Memory B cell (primary cell): ENCODE data around the gene ARFGAP3.

Experiments
- ATAC-seq: fragments of 150-1000 bp; cut with Tn5 transposase; 2 replicates; pipeline ENCODE4 v1.10.0; 2021; ENCODE audit warnings: low read depth, mild to moderate bottlenecking, moderate library complexity
- DNase-seq, 2 donors: peaks; one replicate each; pipeline ENCODE4 v3.0.0; 2022; ENCODE audit warnings: low spot score in 2 of 2
- H3K27ac Mint-ChIP-seq: one replicate; pipeline ENCODE4 v1.8.0; 2022; ENCODE audit warnings: mild to moderate bottlenecking, moderate library complexity, mixed read lengths
- H3K27me3 Mint-ChIP-seq: one replicate; pipeline ENCODE4 v1.8.0; 2022; ENCODE audit warnings: mixed read lengths
- H3K36me3 Mint-ChIP-seq: one replicate; pipeline ENCODE4 v1.8.0; 2022; ENCODE audit warnings: mild to moderate bottlenecking, mixed read lengths
- H3K4me1 Mint-ChIP-seq: one replicate; pipeline ENCODE4 v1.8.0; 2022; ENCODE audit warnings: mixed read lengths
- H3K4me3 Mint-ChIP-seq: one replicate; pipeline ENCODE4 v1.8.0; 2022; ENCODE audit warnings: mild to moderate bottlenecking, moderate library complexity, mixed read lengths
- H3K9me3 Mint-ChIP-seq: one replicate; pipeline ENCODE4 v1.8.0; 2022; ENCODE audit warnings: mixed read lengths

The ARFGAP3 gene, protein sequence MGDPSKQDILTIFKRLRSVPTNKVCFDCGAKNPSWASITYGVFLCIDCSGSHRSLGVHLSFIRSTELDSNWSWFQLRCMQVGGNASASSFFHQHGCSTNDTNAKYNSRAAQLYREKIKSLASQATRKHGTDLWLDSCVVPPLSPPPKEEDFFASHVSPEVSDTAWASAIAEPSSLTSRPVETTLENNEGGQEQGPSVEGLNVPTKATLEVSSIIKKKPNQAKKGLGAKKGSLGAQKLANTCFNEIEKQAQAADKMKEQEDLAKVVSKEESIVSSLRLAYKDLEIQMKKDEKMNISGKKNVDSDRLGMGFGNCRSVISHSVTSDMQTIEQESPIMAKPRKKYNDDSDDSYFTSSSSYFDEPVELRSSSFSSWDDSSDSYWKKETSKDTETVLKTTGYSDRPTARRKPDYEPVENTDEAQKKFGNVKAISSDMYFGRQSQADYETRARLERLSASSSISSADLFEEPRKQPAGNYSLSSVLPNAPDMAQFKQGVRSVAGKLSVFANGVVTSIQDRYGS

DNA sequence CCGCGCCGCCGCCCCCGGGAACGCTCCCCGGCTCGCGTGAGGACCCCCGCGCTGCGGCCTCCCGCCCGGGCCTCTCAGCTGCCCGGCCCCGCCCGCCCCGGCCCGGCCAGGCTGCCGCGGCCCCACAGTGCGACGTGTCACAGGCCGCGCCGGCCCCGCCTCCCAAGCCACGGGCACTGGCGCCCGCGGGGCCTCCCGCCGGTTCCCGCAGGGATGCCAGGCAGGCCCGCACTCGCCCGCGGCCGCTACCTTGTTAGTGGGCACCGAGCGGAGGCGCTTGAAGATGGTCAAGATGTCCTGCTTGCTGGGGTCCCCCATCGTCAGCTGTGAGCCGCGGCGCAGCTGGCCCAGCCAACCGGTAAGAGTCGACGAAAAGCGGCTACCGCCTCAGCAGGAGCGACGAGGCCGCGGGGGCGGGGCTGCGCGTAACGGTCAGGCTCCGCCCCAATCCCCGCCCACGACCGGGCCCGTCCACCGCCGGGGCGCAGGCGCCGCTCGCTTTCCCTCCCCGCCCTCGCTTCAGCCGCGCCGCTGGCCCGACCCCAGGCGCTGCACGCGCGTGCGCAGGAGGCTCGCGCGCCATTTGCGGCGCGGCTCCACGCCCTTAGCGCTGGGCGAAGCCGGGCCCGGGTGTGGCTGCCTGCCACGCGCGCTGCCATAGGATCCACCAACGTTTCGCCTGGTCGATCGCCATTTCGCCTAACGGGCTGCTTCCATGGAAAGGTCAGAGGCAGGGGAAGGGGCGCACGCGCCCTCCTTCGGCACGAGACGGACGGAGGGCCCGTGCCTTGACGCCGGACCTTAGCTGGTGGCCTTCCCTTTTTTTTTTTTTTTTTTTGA, at the start of gene ARFGAP3:
Gene ARFGAP3 (minus strand): TSS at position 409 of the 840 bp plus-strand sequence. CDS start 91 bp downstream, at position 318.
- Mint-ChIP-seq H3K27me3 (no peaks in the 10 kb centered on the region), H3K4me1 (peaks cover 11% of the 10 kb centered on the region), H3K4me3 (peak within 1 kb of the TSS; percentile 87), H3K9me3 (no peaks in the 10 kb centered on the region), H3K27ac (peak within 1 kb of the TSS; percentile 78), H3K36me3 (no peaks in the 10 kb centered on the region)
- DNase-seq (peak; percentile 97 to 98), ATAC-seq (peak; percentile 90)

DNA sequence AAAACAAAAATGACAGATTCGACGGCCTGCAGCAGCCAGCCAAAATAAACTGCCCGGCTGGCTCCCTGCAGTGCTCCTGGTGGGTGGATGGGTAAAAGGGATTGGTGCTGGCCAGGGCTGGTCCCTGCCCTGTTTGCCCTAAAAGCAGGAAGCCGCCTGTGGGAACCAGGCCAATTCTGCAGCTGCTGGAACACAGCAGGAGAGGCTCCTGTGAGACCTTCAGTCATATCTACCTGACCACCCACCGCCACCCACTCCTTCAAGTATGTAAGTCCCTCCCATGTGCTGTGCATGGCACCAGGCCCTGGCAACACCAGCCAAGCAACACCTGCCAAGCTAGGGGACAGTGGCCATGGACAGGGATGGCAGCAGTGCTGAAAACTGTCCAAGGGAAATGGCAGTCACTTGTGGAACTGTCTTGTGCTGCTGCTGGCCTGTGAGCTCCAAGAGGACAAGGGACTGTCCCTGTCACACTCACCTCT, 48.7 kb upstream of the ARFGAP3 start:
- Mint-ChIP-seq H3K27me3 (no peaks in the 10 kb centered on the region), H3K36me3 (peaks cover 9% of the 10 kb centered on the region), H3K9me3 (no peaks in the 10 kb centered on the region), H3K27ac (no peak overlapping the region), H3K4me3 (no peak overlapping the region), H3K4me1 (peaks cover 10% of the 10 kb centered on the region)
- no peak for DNase-seq
- ATAC-seq, result no peak

DNA sequence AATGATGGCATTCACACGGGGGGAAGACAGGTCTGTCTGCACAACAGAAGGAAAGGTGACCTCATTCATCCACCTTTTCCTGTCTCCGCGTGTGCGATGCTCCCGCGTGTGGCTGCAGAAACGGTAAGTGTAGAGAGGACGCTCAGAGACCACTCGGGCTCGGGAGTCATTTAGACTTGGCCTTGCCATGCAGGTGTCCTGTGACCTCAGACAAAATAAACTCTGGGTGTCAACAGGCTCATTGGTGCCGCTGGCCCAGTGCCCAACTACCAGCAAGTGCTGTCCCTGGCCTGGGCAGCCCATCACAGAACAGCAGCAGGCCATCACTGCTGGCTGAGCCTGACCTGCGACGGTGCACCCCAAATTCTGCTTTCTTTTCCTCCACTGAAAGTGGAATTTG, 48.1 kb upstream of the ARFGAP3 start:
- DNase-seq (no peak), ATAC-seq (no peak)
- Mint-ChIP-seq H3K27ac (no peak overlapping the region), H3K27me3 (no peaks in the 10 kb centered on the region), H3K4me3 (no peak overlapping the region), H3K36me3 (peaks cover 9% of the 10 kb centered on the region), H3K4me1 (peaks cover 10% of the 10 kb centered on the region), H3K9me3 (no peaks in the 10 kb centered on the region)

DNA sequence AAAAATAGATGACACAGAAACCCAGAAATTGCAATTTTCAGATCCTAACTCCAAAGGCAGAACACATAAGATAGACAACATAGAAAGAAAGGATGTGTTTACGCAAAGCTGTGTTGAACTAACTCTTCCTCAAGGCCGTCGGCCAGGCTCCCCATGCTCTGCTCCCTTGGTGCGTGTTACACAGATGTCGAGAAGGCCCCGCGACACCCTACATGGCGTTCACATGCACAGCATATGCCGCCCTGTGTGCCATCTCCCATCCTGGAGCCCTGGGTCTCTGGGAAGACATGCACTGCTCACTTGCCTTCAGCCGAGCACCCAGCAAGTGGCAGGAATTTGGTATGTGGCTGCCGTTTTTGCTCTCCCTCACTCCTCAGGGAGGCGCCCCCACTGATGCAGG, 47.0 kb upstream of the ARFGAP3 start:
- Mint-ChIP-seq H3K4me3 (no peak overlapping the region), H3K9me3 (no peaks in the 10 kb centered on the region), H3K27me3 (no peaks in the 10 kb centered on the region), H3K4me1 (peaks cover 16% of the 10 kb centered on the region), H3K27ac (no peak overlapping the region), H3K36me3 (peaks cover 6% of the 10 kb centered on the region)
- ATAC-seq, result no peak
- DNase-seq, result no peak

DNA sequence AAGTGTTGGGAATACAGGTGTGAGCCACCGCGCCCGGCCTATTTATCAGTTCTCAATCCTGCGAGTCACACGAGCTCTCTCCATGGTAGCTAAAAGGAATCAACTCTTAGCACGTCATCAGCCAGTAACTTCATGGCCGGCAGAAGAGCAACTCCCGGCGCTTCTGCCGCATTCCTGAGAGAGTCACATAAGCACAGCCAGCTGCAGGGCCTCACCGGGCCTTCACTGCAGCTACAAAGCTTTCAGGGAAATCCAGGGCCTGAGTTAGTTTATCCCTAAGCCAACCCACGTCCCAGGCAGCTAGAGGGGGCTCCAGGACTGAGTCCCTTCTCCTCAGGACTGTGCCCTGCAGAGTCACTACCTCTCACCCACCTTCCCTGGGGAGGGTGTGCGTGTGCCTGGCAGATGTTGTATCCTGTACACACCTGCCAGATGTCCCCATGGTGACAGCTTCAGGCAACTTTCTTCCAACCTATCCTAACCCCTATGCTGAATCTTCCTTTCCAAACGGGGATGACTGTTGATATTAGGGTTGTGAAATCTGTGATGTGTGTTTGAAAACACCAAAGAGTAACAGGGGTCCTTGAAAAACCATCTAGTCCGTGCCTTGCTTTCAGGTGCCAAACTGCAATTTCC, 45.9 kb upstream of the ARFGAP3 start:
- DNase-seq, result no peak
- no peak for ATAC-seq
- H3K27ac Mint-ChIP-seq, result no peak overlapping the region
- H3K4me1 Mint-ChIP-seq, result peaks cover 12% of the 10 kb centered on the region
- H3K9me3 Mint-ChIP-seq, result no peaks in the 10 kb centered on the region
- no peak overlapping the region for H3K4me3 Mint-ChIP-seq
- H3K36me3 Mint-ChIP-seq, result peaks cover 6% of the 10 kb centered on the region
- no peaks in the 10 kb centered on the region for H3K27me3 Mint-ChIP-seq

DNA sequence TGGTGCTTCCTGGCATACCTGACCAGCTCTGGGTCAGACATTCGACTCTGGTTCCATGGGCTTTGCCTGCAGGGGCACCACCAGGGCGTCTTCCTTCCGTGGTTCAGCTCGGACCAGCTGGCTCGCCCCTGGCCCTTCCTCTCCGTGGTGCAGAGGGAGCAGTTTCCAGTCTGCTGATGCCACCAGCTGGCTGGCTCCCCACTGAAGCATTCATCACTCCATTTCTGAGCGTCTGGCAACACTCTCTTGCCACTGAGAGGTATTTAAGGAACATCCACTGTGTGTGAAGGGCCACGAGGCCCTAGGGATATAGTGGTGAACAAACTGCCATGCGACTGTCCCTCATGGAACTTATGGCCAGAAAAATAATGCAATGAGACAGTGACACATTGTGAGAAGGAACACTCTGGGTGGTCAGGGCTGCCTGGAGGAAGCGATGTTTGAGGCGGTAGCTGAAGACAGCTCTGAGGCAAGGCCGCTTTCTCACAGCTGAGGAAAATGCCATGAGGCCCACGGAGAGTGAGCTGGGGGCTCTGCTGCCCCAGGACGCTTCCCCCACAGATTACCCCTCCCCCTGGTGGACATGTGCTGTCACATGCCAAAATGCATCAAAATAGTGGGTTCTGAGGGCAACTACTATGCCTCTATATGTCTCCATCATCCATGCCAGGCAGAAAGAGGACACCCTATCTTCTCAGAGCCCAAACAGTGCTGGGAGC, 44.9 kb upstream of the ARFGAP3 start:
- ATAC-seq (peak; percentile 37), DNase-seq (no peak)
- H3K36me3 Mint-ChIP-seq, result peaks cover 6% of the 10 kb centered on the region
- H3K4me3 Mint-ChIP-seq, result no peak overlapping the region
- peaks cover 18% of the 10 kb centered on the region for H3K4me1 Mint-ChIP-seq
- no peaks in the 10 kb centered on the region for H3K27me3 Mint-ChIP-seq
- no peaks in the 10 kb centered on the region for H3K9me3 Mint-ChIP-seq
- H3K27ac Mint-ChIP-seq, result no peak overlapping the region

DNA sequence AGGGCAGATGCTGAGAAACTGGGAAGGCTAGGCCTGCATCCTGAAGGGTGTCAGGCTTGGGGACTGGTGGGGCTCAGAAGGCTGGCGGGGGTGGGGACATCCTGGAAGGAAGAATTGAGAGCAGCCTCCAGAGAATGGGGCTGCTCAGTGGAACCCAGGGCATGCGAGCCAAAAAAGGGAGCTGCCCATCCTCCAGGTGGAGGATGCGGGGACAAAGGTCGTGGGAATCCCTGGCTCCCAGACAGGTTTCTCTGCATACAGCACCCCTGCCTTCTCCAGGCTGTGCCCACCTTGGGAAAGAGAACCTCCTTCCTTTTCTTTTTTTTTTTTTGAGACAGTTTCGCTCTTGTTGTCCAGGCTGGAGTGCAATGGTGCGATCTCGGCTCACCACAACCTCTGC, 40.9 kb upstream of the ARFGAP3 start:
- Mint-ChIP-seq H3K27me3 (no peaks in the 10 kb centered on the region), H3K4me3 (no peak overlapping the region), H3K36me3 (no peaks in the 10 kb centered on the region), H3K27ac (no peak overlapping the region), H3K9me3 (no peaks in the 10 kb centered on the region), H3K4me1 (peaks cover 42% of the 10 kb centered on the region)
- ATAC-seq, result no peak
- DNase-seq, result no peak

DNA sequence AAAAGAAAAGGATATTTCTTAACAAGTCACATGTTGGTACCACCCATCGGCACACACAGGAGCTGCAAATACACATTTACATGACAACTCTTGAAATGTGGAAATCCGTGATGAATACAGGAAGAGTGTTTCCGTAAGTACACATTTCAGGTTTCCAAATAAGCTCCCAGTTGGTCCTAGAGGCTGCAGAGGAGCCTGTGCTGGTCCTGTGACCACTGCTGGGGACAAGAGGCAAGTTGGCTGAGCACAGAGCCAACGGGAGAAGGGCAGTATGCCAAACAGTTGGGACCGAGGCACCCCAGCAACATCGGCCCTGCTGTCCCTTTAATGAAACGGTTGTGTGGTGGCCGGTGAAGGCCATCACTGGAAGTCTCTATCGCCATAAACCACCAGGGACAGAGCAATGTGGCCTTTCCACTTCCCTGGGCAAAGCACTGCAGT, 38.5 kb upstream of the ARFGAP3 start:
- Mint-ChIP-seq H3K4me3 (peak overlapping the region; percentile 39), H3K36me3 (peaks cover 2% of the 10 kb centered on the region), H3K4me1 (peaks cover 47% of the 10 kb centered on the region), H3K9me3 (no peaks in the 10 kb centered on the region), H3K27ac (peak overlapping the region; percentile 84), H3K27me3 (no peaks in the 10 kb centered on the region)
- no peak for ATAC-seq
- no peak for DNase-seq

DNA sequence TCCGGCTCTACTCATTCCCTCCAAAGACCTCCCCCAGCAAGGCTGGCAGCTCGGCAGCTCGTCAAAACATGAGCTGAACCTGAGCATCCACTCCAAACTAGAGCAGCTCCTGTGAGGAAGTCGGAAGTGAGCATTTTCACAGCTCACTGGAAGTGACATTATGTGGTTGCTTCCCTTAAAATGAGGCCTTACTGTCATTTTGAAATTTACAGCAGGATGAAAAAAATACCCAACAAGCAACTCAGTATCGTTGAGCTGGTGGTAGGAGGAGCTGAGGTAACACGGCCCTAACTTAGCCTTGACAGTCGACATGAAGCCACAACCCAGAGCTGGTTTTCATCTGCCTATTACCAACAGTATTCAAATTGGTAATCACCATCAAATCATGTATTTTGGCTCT, 38.0 kb upstream of the ARFGAP3 start:
- H3K9me3 Mint-ChIP-seq, result no peaks in the 10 kb centered on the region
- peak overlapping the region; percentile 84 for H3K27ac Mint-ChIP-seq
- peaks cover 46% of the 10 kb centered on the region for H3K4me1 Mint-ChIP-seq
- ATAC-seq, result peak; percentile 67
- peaks cover 2% of the 10 kb centered on the region for H3K36me3 Mint-ChIP-seq
- peak overlapping the region; percentile 39 for H3K4me3 Mint-ChIP-seq
- no peaks in the 10 kb centered on the region for H3K27me3 Mint-ChIP-seq
- peak in 1 of 2 donors; percentile 18 for DNase-seq

DNA sequence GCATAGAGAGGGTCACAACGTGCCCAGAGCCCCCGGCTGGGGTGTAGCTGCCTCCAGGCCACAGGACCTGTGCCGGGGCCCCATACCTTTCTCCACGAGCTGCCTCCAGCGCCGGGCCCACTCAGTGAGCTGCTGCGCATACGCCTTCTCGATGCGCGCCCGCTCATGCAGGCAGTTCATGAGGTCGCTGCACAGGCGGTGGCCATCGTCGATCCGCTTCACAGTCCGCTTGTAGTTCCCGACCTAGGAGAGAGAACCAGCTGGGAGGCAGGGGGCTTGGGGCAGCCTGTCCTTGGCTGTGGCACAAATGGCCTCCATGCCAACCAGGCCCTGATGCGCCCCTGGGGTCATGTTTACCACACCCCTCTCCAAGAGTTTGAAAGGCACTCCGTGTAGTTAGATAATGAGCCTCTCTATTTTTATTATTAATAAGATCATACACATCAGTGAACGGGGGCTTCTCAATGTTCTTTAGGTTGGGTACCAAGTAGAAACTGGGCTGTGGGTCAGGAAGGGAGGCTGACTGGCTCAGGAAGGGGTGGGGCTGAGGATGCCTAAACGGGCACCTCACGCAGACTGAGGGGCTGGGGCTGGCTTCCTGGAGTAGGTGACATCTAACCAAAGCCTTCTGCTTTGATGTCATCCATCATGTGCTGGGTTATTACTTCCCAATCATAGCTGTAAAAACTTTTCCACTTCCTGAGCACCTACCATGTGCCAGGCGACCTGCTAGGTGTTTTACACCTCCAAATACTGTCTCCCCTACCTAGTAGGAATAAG, 36.5 kb upstream of the ARFGAP3 start:
- no peaks in the 10 kb centered on the region for H3K9me3 Mint-ChIP-seq
- DNase-seq, result no peak
- no peak overlapping the region for H3K4me3 Mint-ChIP-seq
- H3K4me1 Mint-ChIP-seq, result peaks cover 51% of the 10 kb centered on the region
- peak overlapping the region; percentile 84 for H3K27ac Mint-ChIP-seq
- ATAC-seq, result peak; percentile 21
- peaks cover 5% of the 10 kb centered on the region for H3K36me3 Mint-ChIP-seq
- no peaks in the 10 kb centered on the region for H3K27me3 Mint-ChIP-seq

DNA sequence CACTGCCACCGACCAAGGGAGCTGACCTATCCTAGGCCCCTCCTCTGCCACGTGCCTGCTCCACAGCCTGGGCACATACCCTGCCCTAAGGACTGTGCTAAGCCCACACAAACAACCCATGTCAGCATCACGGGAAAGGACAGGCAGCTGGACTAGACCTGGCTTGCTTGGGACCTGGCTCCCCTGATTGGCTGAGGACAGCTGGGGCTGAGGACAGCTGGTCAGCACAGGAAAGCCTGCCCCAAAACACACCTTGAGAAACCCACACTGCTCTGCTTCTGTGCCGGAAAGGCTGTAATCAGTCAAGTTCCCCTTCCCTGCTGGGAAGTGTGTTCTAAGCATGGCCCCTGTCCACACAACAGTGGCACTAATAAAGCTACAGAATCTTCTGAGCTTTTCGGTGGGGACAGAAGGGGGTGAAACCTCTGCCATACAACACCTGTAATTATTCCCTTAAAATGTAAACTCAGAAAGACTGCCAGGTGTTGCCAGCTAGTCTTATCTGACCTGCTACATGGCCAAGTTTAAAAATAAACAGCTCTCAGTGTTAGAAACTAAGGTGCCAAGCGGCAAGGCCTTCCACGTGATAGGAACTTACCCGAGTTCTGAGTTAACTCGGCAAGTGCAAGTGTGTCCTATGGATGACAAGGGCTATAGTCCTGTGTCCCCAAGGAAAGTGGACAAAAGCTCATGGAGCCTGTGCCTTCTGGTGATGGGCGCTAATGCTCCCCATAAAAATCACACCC, 35.7 kb upstream of the ARFGAP3 start:
- no peak overlapping the region for H3K4me3 Mint-ChIP-seq
- H3K36me3 Mint-ChIP-seq, result peaks cover 9% of the 10 kb centered on the region
- DNase-seq (no peak), ATAC-seq (peak; percentile 19)
- no peaks in the 10 kb centered on the region for H3K27me3 Mint-ChIP-seq
- no peaks in the 10 kb centered on the region for H3K9me3 Mint-ChIP-seq
- H3K27ac Mint-ChIP-seq, result peak overlapping the region; percentile 20
- peaks cover 58% of the 10 kb centered on the region for H3K4me1 Mint-ChIP-seq

DNA sequence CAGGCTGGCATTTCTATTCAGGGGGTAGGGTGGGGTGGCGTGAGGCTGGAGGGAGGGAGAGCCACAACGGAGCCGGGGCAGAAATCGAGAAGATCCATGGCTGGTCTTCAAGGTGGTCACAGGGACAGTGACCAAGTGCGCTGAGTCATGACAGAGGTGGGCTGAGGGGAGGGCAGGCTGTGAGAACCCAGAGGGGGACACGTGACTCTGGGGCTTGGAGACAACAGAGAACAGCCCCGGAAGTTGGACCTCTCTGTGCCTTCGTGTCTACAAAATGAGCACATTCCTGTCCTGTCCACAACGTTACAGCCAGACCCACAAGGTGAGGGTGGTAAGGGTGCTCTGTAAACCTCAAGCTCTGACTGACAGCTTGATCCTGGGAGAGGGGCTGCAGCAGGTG, 35.1 kb upstream of the ARFGAP3 start:
- H3K27me3 Mint-ChIP-seq, result no peaks in the 10 kb centered on the region
- peaks cover 54% of the 10 kb centered on the region for H3K4me1 Mint-ChIP-seq
- no peak for DNase-seq
- peak overlapping the region; percentile 20 for H3K27ac Mint-ChIP-seq
- H3K4me3 Mint-ChIP-seq, result no peak overlapping the region
- ATAC-seq, result no peak
- no peaks in the 10 kb centered on the region for H3K9me3 Mint-ChIP-seq
- peaks cover 9% of the 10 kb centered on the region for H3K36me3 Mint-ChIP-seq
